ENCODE results near the gene NUP58.

- TF ChIP-seq GABPA (IDR thresholded peaks at IDR 0.05; ENCODE audit: low read depth) (no peak), POLR2AphosphoS5 (IDR thresholded peaks at IDR 0.05; ENCODE audit: low read depth) (no peak), CTCF (IDR thresholded peaks at IDR 0.05; ENCODE audit: insufficient read depth, low read length) (no peak)
Observed at GRCh38 chr13:25281193-25281934, 20.1 kb upstream of the NUP58 start.
